BLaER1 treated with 17β-estradiol and CSF1 and Interleukin-3, amounts not matched to agents 10 nM and 100 nM (cell line): ENCODE data around the gene PCSK6.

Experiments
- H3K27ac ChIP-seq, 11 experiments: shearing (Covaris generic); formaldehyde crosslinking; 2 replicates each; pipeline ENCODE4 v1.8.1; 2022
- H3K27me3 ChIP-seq, 11 experiments: shearing (Covaris generic); formaldehyde crosslinking; 2 replicates each; pipeline ENCODE4 v1.8.1; 2022
- H3K36me3 ChIP-seq, 11 experiments: shearing (Covaris generic); formaldehyde crosslinking; 2 replicates each; pipeline ENCODE4 v1.8.1; 2022
- H3K4me1 ChIP-seq, 10 experiments: shearing (Covaris generic); formaldehyde crosslinking; 2 replicates each; pipeline ENCODE4 v1.8.1; 2022
- H3K4me2 ChIP-seq, 11 experiments: shearing (Covaris generic); formaldehyde crosslinking; 2 replicates each; pipeline ENCODE4 v1.8.1; 2022
- H3K4me3 ChIP-seq, 10 experiments: shearing (Covaris generic); formaldehyde crosslinking; 2 replicates each; pipeline ENCODE4 v1.8.1; 2022
- H3K9ac ChIP-seq, 11 experiments: shearing (Covaris generic); formaldehyde crosslinking; 2 replicates each; pipeline ENCODE4 v1.8.1; 2022
- H3K9me3 ChIP-seq, 11 experiments: shearing (Covaris generic); formaldehyde crosslinking; replicated peaks in 1 of 11; 2 replicates each; pipeline ENCODE4 v1.8.1; 2022
- H4K20me1 ChIP-seq, 11 experiments: shearing (Covaris generic); formaldehyde crosslinking; 2 replicates each; pipeline ENCODE4 v1.8.1; 2022
- Cebpa-rat ChIP-seq, 11 experiments: shearing (Covaris generic); IDR thresholded peaks; 2 replicates each; pipeline ENCODE4 v1.8.1; 2022

Gene PCSK6

DNA sequence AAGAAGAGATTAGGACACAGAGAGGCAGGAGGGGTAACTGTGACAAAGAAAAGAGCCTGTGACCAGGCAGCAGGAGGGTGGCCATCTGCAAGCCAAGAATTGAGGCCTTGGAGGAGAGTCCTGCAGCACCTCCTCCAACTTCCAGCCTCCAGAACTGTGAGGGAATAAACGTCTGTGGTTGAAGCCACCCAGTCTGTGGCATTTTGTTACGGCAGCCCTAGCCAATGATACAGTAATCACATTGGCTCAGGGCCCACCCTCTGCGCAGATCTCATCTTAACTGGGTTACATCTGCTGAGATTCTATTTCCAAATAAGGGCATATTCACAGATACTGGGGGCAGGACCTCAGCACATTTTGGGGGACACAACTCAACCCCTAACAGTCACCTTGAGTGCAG is 223.5 kb downstream of the PCSK6 start:
- no peak overlapping the region for H3K4me3 ChIP-seq
- H3K9ac ChIP-seq = no peak overlapping the region
- no peaks in the 10 kb centered on the region for H3K27me3 ChIP-seq
- peaks cover 0 to 28% (median 0%) of the 10 kb centered on the region in 10 experiments; a peak in 6 of 20 replicates for H3K4me1 ChIP-seq
- H3K4me2 ChIP-seq = 0 out of 22 replicates have a peak overlapping the region, but pooled peaks of 1 of the 11 experiments have one; percentile 49
- H4K20me1 ChIP-seq = peaks cover 0 to 29% (median 0%) of the 10 kb centered on the region in 11 experiments; a peak in 4 of 22 replicates
- no peak overlapping the region for H3K27ac ChIP-seq
- peaks cover 17 to 31% (median 22%) of the 10 kb centered on the region in 11 experiments for H3K36me3 ChIP-seq
- H3K9me3 ChIP-seq = no peaks in the 10 kb centered on the region
- TF ChIP-seq Cebpa-rat (IDR thresholded peaks at IDR 0.05) = no peak

DNA sequence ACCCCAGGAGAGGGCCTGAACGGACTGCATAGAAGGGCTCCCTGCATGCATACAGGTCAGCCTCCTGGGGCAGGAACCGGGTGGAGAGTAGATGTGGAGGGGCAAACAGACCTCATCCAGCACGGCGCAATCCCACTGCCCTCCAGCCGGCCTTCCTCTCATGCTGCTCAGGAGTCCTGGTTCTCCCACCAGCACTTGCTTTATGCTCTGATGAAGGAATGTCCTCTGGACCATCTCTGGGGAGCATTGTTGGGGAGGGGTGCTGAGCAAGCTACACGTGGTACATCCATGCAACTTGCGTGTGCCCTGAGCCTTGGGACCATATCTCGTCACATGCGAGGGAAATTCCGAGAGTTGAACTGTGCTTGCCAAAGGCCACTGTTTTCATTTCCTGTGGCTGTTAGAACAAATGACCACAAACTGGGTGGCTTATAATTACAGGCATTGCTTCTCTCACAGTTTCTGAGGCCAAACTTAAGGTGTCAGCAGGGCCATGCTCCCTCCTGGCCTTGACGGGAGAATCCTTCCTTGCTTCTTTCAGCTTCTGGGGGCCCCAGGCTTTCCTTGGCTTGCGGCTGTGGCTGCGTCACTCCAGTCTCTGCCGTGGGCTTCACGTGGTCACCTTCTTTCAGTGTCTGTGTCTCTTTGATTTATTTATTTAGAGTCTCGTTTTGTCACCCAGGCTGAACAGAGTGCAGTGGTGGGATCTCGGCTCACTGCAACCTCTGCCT is 224.4 kb downstream of the PCSK6 start:
- peaks cover 0 to 20% (median 0%) of the 10 kb centered on the region in 11 experiments; a peak in 4 of 22 replicates for H4K20me1 ChIP-seq
- no peak overlapping the region for H3K27ac ChIP-seq
- peaks cover 0 to 28% (median 0%) of the 10 kb centered on the region in 10 experiments; a peak in 6 of 20 replicates for H3K4me1 ChIP-seq
- H3K27me3 ChIP-seq = no peaks in the 10 kb centered on the region
- H3K36me3 ChIP-seq = peaks cover 8 to 22% (median 12%) of the 10 kb centered on the region in 11 experiments
- peak overlapping the region in 2 of 11 experiments; percentile 49 to 79; a peak in 5 of 22 replicates for H3K4me2 ChIP-seq
- H3K4me3 ChIP-seq = no peak overlapping the region
- H3K9me3 ChIP-seq = no peaks in the 10 kb centered on the region
- no peak for TF ChIP-seq Cebpa-rat (IDR thresholded peaks at IDR 0.05)
- H3K9ac ChIP-seq = no peak overlapping the region

DNA sequence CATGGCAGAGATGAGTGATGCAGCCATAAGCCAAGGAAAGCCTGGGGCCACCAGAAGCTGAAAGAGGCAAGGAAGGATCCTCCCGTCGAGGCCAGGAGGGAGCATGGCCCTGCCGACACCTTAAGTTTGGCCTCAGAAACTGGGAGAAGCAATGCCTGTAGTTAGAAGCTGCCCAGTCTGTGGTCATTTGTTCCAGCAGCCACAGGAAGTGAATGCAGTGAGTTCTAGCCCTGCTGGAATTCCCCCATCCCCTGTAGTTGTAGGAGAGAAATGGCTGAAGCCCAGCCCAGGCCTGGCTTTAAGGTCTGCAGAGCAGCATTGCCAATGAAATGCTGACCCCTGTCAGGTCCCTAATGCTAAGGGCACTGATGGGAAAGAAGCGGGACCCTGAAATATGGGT is 225.5 kb downstream of the PCSK6 start:
- Histone ChIP-seq H3K9ac (no peak overlapping the region), H3K36me3 (peaks cover 0 to 11% (median 2%) of the 10 kb centered on the region in 11 experiments; a peak in 11 of 22 replicates), H3K9me3 (no peaks in the 10 kb centered on the region), H3K4me1 (peaks cover 0 to 28% (median 0%) of the 10 kb centered on the region in 10 experiments; a peak in 6 of 20 replicates), H3K4me3 (no peak overlapping the region), H3K4me2 (peak overlapping the region in 3 of 11 experiments; percentile 11 to 79 (median 49); a peak in 4 of 22 replicates), H3K27me3 (no peaks in the 10 kb centered on the region), H4K20me1 (peaks cover 0 to 11% (median 0%) of the 10 kb centered on the region in 11 experiments; a peak in 2 of 22 replicates), H3K27ac (no peak overlapping the region)
- TF ChIP-seq Cebpa-rat (IDR thresholded peaks at IDR 0.05) = no peak

DNA sequence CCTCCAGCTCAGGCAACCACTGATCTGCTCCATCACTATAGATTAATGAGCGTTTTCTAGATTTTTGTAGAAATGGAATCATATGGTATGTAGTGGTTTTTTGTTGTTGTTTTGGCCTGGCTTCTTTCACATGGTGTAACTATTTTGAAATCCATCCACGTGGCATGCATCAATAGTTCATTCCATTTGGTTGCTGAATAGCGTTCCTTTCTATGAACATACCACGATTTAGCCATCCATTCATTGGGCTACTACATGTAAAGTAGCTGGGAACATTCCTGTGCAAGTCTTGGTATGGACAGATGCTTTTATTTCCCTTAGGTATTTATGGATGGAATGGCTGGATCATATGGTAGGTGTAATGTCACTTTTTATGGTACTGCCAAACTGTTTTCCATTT is 227.0 kb downstream of the PCSK6 start:
- no peaks in the 10 kb centered on the region for H3K9me3 ChIP-seq
- no peaks in the 10 kb centered on the region for H3K36me3 ChIP-seq
- H3K4me2 ChIP-seq = no peak overlapping the region
- no peaks in the 10 kb centered on the region for H4K20me1 ChIP-seq
- H3K9ac ChIP-seq = no peak overlapping the region
- H3K4me3 ChIP-seq = no peak overlapping the region
- peaks cover 0 to 28% (median 5%) of the 10 kb centered on the region in 10 experiments; a peak in 8 of 20 replicates for H3K4me1 ChIP-seq
- H3K27ac ChIP-seq = no peak overlapping the region
- no peak for TF ChIP-seq Cebpa-rat (IDR thresholded peaks at IDR 0.05)
- H3K27me3 ChIP-seq = no peaks in the 10 kb centered on the region

GRCh38 chr15:101258238-101259144 is 231.0 kb downstream of the PCSK6 start:
- Histone ChIP-seq H3K36me3 (no peaks in the 10 kb centered on the region), H3K9ac (no peak overlapping the region), H3K27ac (no peak overlapping the region), H3K4me2 (peak overlapping the region in 1 of 11 experiments; percentile 27; a peak in 1 of 22 replicates), H3K4me1 (peaks cover 3 to 19% (median 10%) of the 10 kb centered on the region in 10 experiments; a peak in 12 of 20 replicates), H4K20me1 (no peaks in the 10 kb centered on the region), H3K4me3 (no peak overlapping the region), H3K27me3 (peaks cover 0 to 25% (median 0%) of the 10 kb centered on the region in 11 experiments; a peak in 2 of 22 replicates), H3K9me3 (no peaks in the 10 kb centered on the region)
- TF ChIP-seq Cebpa-rat (IDR thresholded peaks at IDR 0.05) = no peak

DNA sequence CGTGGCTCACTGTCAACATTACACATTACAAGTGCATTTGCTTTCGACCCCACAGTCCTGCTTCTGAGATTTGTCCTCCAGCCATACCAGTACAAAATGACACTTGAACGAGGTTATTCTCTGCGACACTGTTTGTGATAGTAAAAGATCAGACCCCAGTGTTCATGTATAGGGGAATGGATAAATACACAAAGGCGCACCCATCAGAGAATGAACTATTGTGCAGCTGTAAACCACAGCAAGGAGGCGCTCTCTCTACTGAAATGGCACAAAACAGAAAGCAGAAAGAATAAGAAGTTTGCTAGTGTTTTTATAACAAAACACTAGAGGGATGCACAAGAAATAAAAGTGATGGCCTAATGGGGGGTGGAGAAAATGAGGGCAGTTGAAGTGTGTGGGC is 232.8 kb downstream of the PCSK6 start:
- no peaks in the 10 kb centered on the region for H3K36me3 ChIP-seq
- no peak for TF ChIP-seq Cebpa-rat (IDR thresholded peaks at IDR 0.05)
- H4K20me1 ChIP-seq = no peaks in the 10 kb centered on the region
- peaks cover 9 to 31% (median 20%) of the 10 kb centered on the region in 10 experiments for H3K4me1 ChIP-seq
- no peaks in the 10 kb centered on the region for H3K9me3 ChIP-seq
- peak overlapping the region in 1 of 11 experiments; percentile 10; a peak in 2 of 22 replicates for H3K4me2 ChIP-seq
- no peak overlapping the region for H3K4me3 ChIP-seq
- H3K27me3 ChIP-seq = peaks cover 0 to 25% (median 0%) of the 10 kb centered on the region in 11 experiments; a peak in 2 of 22 replicates
- H3K9ac ChIP-seq = no peak overlapping the region
- H3K27ac ChIP-seq = no peak overlapping the region

- Histone ChIP-seq H3K4me1 (peaks cover 9 to 31% (median 20%) of the 10 kb centered on the region in 10 experiments), H3K36me3 (no peaks in the 10 kb centered on the region), H4K20me1 (peaks cover 2 to 5% (median 4%) of the 10 kb centered on the region in 11 experiments; a peak in 13 of 22 replicates), H3K4me3 (no peak overlapping the region), H3K27me3 (peaks cover 0 to 25% (median 0%) of the 10 kb centered on the region in 11 experiments; a peak in 2 of 22 replicates), H3K27ac (no peak overlapping the region), H3K9me3 (no peaks in the 10 kb centered on the region), H3K4me2 (peak overlapping the region in 7 of 11 experiments; percentile 5 to 46 (median 18); a peak in 9 of 22 replicates), H3K9ac (no peak overlapping the region)
- no peak for TF ChIP-seq Cebpa-rat (IDR thresholded peaks at IDR 0.05)
Measured at GRCh38 chr15:101255615-101256241, 233.8 kb downstream of the PCSK6 start.

DNA sequence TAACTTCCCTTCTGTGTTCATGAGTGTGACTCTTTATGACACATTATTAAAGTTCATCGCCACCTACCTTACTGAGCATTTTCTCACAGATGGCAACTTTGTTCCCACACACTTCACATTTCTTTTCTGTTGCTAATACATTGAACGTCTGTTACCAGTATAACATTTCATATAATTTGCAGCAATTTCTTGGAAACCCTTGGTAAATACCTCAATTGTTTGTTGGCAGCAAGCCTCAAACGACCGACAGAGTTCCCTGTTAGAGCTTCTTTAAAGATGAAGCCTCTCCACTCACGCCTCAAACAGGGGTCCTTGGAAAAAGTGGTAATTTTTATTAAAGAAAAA is 234.5 kb downstream of the PCSK6 start:
- no peaks in the 10 kb centered on the region for H3K9me3 ChIP-seq
- H4K20me1 ChIP-seq = peaks cover 9 to 12% (median 11%) of the 10 kb centered on the region in 11 experiments; a peak in 19 of 22 replicates
- peaks cover 16 to 34% (median 24%) of the 10 kb centered on the region in 10 experiments for H3K4me1 ChIP-seq
- no peak overlapping the region for H3K9ac ChIP-seq
- no peak overlapping the region for H3K27ac ChIP-seq
- H3K4me3 ChIP-seq = no peak overlapping the region
- TF ChIP-seq Cebpa-rat (IDR thresholded peaks at IDR 0.05) = no peak
- H3K4me2 ChIP-seq = no peak overlapping the region
- peaks cover 0 to 25% (median 0%) of the 10 kb centered on the region in 11 experiments; a peak in 2 of 22 replicates for H3K27me3 ChIP-seq
- no peaks in the 10 kb centered on the region for H3K36me3 ChIP-seq
